Gastroesophageal sphincter (tissue), 4 donors: ENCODE results near the gene XBP1. TPM values are rescaled to one million over a fixed set of nuclear protein-coding genes. Genes with fewer than 3 reads are reported as not detected.

Source experiments
- ATAC-seq: fragments of 150-250 bp; one replicate; pipeline ENCODE4 v1.9.1; 2016; ENCODE audit warnings: mild to moderate bottlenecking, moderate library complexity
- H3K27ac ChIP-seq, 4 donors: fragments of 200-600 bp; sonication (generic) in 3 of 4; 1 replicate in 3 of 4; 2 replicates in 1 of 4; pipeline ENCODE4 v1.5.1; 2016 to 2019
- H3K27me3 ChIP-seq: fragments of 200-600 bp; sonication (generic); one replicate; pipeline ENCODE4 v1.5.1; 2019
- H3K36me3 ChIP-seq, 2 donors: fragments of 200-600 bp; sonication (generic); one replicate each; pipeline ENCODE4 v1.5.1; 2019; ENCODE audit warnings: control low read depth in 1 of 2
- H3K4me1 ChIP-seq, 3 donors: fragments of 200-600 bp; sonication (generic); 1 replicate in 2 of 3; 2 replicates in 1 of 3; pipeline ENCODE4 v1.5.1; 2016 to 2019; ENCODE audit warnings: control low read depth in 2 of 3
- H3K4me3 ChIP-seq, 2 donors: fragments of 200-600 bp; sonication (generic); one replicate each; pipeline ENCODE4 v1.5.1; 2019; ENCODE audit warnings: mild to moderate bottlenecking in 1 of 2, moderate library complexity in 1 of 2
- H3K9me3 ChIP-seq, 3 donors: fragments of 200-600 bp; sonication (generic); one replicate each; pipeline ENCODE4 v1.5.1; 2017 to 2019; ENCODE audit warnings: control low read depth in 2 of 3
- EP300 ChIP-seq: sonication (generic); formaldehyde crosslinking; IDR thresholded peaks from one replicate; pipeline ENCODE4 v1.6.1; 2017; ENCODE audit warnings: antibody characterized with exemption, mild to moderate bottlenecking
- POLR2A ChIP-seq, 2 donors: fragments of 450-650 bp; IDR thresholded peaks; one replicate each; pipeline ENCODE4 v1.6.1; 2017; ENCODE audit warnings: antibody characterized with exemption in 2 of 2, mild to moderate bottlenecking in 2 of 2, moderate library complexity in 1 of 2
- POLR2AphosphoS5 ChIP-seq: sonication (generic); formaldehyde crosslinking; IDR thresholded peaks from one replicate; pipeline ENCODE4 v1.6.1; 2017; ENCODE audit warnings: antibody characterized with exemption
- WGBS, 2 donors: methylation state at CpG; one replicate each; pipeline ENCODE4 v1.1.5; 2018; ENCODE audit warnings: low coverage in 1 of 2; 5-methylcytosine and 5-hydroxymethylcytosine counted together
- total RNA-seq, 4 donors: library from RNA; depleted of rRNA; stranded (reverse); fragments of >200 nt; gene quantifications; one replicate each; pipeline ENCODE4 v1.1.0, GENCODE V29; 2016
- TF ChIP-seq, protein P1 (sequence below), 4 experiments: fragments of 200-600 bp in 2 of 4; fragments of 450-650 bp in 2 of 4; sonication (generic) in 1 of 4; IDR thresholded peaks; one replicate each; pipeline ENCODE4 v1.5.1; 2017 to 2019; ENCODE audit warnings: antibody characterized with exemption in 4 of 4, mild to moderate bottlenecking in 2 of 4, moderate library complexity in 2 of 4

Gene XBP1
- total RNA-seq, 4 donors from 2014 or later: 55.9 to 129 (median 92.3) TPM

DNA sequence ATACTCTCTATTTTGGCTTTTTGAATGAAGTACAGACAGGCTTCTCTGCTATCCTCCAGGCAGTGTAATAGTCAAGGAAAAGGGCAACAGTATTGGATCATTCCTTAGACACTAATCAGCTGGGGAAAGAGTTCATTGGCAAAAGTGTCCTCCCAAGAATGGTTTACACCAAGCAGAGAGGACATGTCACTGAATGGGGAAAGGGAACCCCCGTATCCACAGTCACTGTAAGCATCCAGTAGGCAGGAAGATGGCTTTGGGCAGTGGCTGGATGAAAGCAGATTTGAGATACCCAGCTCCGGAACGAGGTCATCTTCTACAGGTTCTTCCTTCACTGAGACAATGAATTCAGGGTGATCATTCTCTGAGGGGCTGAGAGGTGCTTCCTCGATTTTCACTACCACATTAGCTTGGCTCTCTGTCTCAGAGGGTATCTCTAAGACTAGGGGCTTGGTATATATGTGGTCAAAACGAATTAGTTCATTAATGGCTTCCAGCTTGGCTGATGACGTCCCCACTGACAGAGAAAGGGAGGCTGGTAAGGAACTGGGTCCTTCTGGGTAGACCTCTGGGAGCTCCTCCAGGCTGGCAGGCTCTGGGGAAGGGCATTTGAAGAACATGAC is 5.2 kb downstream of the XBP1 start:
- H3K36me3 ChIP-seq: peaks cover 0 to 63% of the 10 kb centered on the region in 2 donors
- TF ChIP-seq, protein P1, sequence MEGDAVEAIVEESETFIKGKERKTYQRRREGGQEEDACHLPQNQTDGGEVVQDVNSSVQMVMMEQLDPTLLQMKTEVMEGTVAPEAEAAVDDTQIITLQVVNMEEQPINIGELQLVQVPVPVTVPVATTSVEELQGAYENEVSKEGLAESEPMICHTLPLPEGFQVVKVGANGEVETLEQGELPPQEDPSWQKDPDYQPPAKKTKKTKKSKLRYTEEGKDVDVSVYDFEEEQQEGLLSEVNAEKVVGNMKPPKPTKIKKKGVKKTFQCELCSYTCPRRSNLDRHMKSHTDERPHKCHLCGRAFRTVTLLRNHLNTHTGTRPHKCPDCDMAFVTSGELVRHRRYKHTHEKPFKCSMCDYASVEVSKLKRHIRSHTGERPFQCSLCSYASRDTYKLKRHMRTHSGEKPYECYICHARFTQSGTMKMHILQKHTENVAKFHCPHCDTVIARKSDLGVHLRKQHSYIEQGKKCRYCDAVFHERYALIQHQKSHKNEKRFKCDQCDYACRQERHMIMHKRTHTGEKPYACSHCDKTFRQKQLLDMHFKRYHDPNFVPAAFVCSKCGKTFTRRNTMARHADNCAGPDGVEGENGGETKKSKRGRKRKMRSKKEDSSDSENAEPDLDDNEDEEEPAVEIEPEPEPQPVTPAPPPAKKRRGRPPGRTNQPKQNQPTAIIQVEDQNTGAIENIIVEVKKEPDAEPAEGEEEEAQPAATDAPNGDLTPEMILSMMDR (IDR thresholded peaks at IDR 0.05): no peak
- no peak for TF ChIP-seq EP300
- TF ChIP-seq POLR2AphosphoS5: no peak
- no peak for TF ChIP-seq POLR2A (IDR thresholded peaks at IDR 0.05)
- H3K27ac ChIP-seq: peak overlapping the region in 1 of 4 donors; percentile 10
- H3K9me3 ChIP-seq: no peaks in the 10 kb centered on the region
- H3K27me3 ChIP-seq: no peaks in the 10 kb centered on the region
- no peak for ATAC-seq
- 40 to 76% methylated on average over 2 to 4 of the region's 6 CpGs for WGBS, 2 donors
- H3K4me1 ChIP-seq: peaks cover 0 to 47% (median 10%) of the 10 kb centered on the region in 3 donors
- no peak overlapping the region for H3K4me3 ChIP-seq

DNA sequence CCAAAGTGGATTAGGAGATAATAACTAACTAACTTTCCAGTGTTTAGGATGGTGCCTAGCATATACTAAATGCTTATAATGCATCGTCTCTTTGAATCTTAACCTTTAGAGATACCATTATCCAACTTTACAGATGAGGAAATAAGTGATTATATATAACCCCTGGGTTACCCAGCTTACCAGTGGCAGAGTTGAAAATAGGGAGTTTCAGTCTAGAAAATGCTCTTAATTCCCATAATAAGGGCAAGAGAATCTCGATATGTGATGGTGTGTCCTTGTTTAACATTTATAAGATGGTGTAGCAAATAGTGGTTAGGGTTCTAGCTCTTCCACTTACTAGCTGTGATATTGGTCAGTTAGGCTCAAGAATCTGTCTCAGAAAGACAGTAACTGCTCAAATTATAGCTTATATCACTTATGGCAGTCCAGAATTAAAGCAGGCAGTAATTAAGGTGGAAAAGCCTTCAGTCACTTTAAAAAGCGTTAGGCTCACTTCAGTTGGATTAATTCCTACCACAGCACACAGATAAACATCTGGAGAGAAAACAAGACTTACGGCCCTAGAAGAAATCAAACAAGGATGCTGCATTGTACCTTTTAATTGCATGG is 6.3 kb downstream of the XBP1 start:
- no peak for TF ChIP-seq EP300
- TF ChIP-seq POLR2AphosphoS5: no peak
- TF ChIP-seq, protein P1 (IDR thresholded peaks at IDR 0.05): no peak
- no peak for TF ChIP-seq POLR2A (IDR thresholded peaks at IDR 0.05)
- Histone ChIP-seq H3K36me3 (peaks cover 0 to 72% of the 10 kb centered on the region in 2 donors), H3K4me3 (no peak overlapping the region), H3K4me1 (peaks cover 0 to 42% (median 10%) of the 10 kb centered on the region in 3 donors), H3K9me3 (no peaks in the 10 kb centered on the region), H3K27me3 (no peaks in the 10 kb centered on the region), H3K27ac (no peak overlapping the region)
- no peak for ATAC-seq
- WGBS, 2 donors: 64 to 68% methylated on average over 4 of the region's 4 CpGs

DNA sequence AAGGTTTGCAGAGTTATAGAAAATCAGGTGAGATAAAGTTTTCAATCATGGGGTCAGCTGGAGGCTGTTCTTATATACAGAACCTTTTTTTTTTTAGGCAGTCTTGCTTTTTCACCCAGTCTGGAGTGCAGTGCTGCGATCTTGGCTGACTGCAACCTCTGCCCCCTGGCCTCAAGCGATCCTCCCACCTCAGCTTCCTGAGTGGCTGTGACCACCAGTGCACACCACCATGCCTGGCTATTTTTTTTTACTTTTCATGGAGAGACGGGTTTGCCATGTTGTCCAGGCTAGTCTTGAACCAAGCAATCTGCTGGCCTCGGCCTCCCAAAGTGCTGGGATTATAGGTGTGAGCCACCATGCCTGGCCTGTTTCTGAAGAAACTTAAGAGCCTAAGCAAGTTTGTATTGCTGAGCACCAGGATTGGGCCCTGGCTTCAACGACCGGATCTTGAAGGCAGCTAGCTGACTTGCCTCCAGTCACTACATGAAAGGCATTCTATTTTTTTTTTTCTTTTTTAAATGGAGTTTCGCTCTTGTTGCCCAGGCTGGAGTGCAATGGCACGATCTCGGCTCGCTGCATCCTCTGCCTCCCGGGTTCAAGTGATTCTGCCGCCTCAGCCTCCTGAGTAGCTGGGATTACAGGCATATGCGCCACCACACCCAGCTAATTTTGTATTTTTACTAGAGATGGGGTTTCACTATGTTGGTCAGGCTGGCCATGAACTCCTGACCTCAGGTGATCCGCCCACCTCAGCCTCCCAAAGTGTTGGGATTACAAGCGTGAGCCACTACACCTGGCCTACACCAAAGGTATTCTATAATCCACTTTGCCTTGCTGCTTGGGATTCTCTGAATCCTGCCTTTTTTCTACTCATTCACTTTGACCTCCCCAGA is 7.6 kb downstream of the XBP1 start:
- ATAC-seq: no peak
- peaks cover 0 to 80% of the 10 kb centered on the region in 2 donors for H3K36me3 ChIP-seq
- WGBS, 2 donors: 79 to 80% methylated on average over 5 to 7 of the region's 15 CpGs

DNA sequence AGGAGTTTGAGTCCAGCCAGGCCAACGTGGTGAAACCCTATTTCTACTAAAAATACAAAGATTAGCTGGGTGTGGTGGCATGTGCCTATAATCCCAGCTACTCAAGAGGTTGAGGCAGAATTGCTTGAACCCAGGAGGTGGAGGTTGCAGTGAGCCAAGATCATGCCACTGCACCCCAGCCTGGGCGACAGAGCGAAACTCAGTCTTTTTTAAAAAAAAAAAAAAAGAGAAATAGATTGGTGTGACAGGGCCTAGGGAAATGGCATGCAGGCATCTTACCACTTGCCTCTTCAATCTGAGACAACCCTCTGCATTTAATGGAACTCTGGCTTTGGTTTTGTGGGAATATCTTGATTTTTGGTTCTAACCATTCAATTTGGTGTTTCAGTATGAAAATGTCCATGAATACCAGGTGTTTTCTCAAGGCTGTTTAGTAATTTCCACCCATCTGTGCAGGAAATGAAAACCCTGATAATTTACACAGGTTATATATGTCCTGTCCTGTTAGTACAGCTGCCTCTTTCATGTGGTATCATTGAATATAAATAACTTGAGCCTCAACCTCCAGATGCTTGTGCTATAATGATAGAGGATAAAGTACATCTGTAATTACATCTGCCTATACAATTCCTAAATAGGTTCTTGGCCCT is 8.4 kb downstream of the XBP1 start:
- 92 to 100% methylated on average over 1 to 2 of the region's 3 CpGs for WGBS, 2 donors
- H3K4me1 ChIP-seq: peaks cover 0 to 34% (median 4%) of the 10 kb centered on the region in 3 donors
- H3K36me3 ChIP-seq: peaks cover 0 to 80% of the 10 kb centered on the region in 2 donors
- H3K4me3 ChIP-seq: no peak overlapping the region
- no peaks in the 10 kb centered on the region for H3K27me3 ChIP-seq
- no peak for ATAC-seq
- TF ChIP-seq, protein P1 (IDR thresholded peaks at IDR 0.05): no peak
- TF ChIP-seq EP300 (no peak), POLR2A (IDR thresholded peaks at IDR 0.05) (no peak), POLR2AphosphoS5 (no peak)
- no peaks in the 10 kb centered on the region for H3K9me3 ChIP-seq
- peak overlapping the region in 1 of 4 donors; percentile 19 for H3K27ac ChIP-seq

More for the DNA sequence above, 7.6 kb downstream of the XBP1 start:
- no peak overlapping the region for H3K27ac ChIP-seq
- no peak overlapping the region for H3K4me3 ChIP-seq
- peaks cover 0 to 39% (median 10%) of the 10 kb centered on the region in 3 donors for H3K4me1 ChIP-seq
- H3K27me3 ChIP-seq: no peaks in the 10 kb centered on the region
- no peaks in the 10 kb centered on the region for H3K9me3 ChIP-seq
- TF ChIP-seq, protein P1 (IDR thresholded peaks at IDR 0.05): no peak
- TF ChIP-seq POLR2A (IDR thresholded peaks at IDR 0.05): no peak
- TF ChIP-seq EP300: no peak
- no peak for TF ChIP-seq POLR2AphosphoS5
